ENCODE data around the gene ERO1B.
"Not testable (repeated sequence)": the region's sequence is repeated elsewhere in the genome, so short reads cannot be mapped to it uniquely, and the experiment has no call there.

ERO1B gene

DNA sequence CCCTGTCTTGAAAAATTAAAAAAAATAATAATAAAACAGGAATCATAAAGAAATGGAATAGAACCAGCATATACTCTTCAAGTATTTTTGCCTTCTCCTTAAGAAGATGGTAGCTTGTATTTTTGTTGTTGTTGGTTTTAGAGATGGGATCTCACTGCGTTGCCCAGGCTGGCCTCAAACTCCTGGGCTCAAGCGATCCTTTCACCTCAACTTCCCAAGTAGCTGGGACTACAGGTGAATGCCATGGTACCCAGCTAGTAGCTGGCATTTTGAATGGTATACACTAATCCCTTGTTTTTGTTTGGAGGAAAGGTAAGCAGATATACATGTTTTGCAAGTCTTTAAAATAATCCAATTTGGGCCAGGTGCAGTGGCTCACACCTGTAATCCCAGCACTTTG lies 34.7 kb upstream of the ERO1B start:
- H4K20me1 ChIP-seq (ENCODE audit: insufficient read depth, low read length, poor library complexity, severe bottlenecking): no peaks in the 10 kb centered on the region
- H3K4me1 ChIP-seq (ENCODE audit: insufficient read depth, low read length, poor library complexity, severe bottlenecking): no peaks in the 10 kb centered on the region
- H3K27me3 ChIP-seq (ENCODE audit: insufficient read depth, low read length, poor library complexity, severe bottlenecking): no peaks in the 10 kb centered on the region
- H3K9ac ChIP-seq (ENCODE audit: low read depth, low read length, poor library complexity, severe bottlenecking): no peak overlapping the region
- H3K79me2 ChIP-seq (ENCODE audit: insufficient read depth, low read length): no peaks in the 10 kb centered on the region
- no peaks in the 10 kb centered on the region for H3K9me2 ChIP-seq (replicated peaks; ENCODE audit: low read depth, low read length)
- no peak overlapping the region for H3K4me3 ChIP-seq (ENCODE audit: low read length, poor library complexity, severe bottlenecking)
- no peaks in the 10 kb centered on the region for H3F3A ChIP-seq (ENCODE audit: low read depth)
- H3K36me3 ChIP-seq (ENCODE audit: insufficient read depth, low read length): no peaks in the 10 kb centered on the region
- no peak overlapping the region for H2AFZ ChIP-seq (ENCODE audit: low read length)
- TF ChIP-seq EZH2phosphoT487 (IDR thresholded peaks at IDR 0.05; ENCODE audit: borderline replicate concordance): no peak
- TF ChIP-seq, protein P1, sequence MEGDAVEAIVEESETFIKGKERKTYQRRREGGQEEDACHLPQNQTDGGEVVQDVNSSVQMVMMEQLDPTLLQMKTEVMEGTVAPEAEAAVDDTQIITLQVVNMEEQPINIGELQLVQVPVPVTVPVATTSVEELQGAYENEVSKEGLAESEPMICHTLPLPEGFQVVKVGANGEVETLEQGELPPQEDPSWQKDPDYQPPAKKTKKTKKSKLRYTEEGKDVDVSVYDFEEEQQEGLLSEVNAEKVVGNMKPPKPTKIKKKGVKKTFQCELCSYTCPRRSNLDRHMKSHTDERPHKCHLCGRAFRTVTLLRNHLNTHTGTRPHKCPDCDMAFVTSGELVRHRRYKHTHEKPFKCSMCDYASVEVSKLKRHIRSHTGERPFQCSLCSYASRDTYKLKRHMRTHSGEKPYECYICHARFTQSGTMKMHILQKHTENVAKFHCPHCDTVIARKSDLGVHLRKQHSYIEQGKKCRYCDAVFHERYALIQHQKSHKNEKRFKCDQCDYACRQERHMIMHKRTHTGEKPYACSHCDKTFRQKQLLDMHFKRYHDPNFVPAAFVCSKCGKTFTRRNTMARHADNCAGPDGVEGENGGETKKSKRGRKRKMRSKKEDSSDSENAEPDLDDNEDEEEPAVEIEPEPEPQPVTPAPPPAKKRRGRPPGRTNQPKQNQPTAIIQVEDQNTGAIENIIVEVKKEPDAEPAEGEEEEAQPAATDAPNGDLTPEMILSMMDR (conservative IDR thresholded peaks at IDR 0.05; ENCODE audit: low read length): no peak
- no peak overlapping the region for H3K4me2 ChIP-seq (ENCODE audit: low read depth, low read length, poor library complexity, severe bottlenecking)
- H3K9me3 ChIP-seq (ENCODE audit: insufficient read depth, low read depth, low read length): no peaks in the 10 kb centered on the region

DNA sequence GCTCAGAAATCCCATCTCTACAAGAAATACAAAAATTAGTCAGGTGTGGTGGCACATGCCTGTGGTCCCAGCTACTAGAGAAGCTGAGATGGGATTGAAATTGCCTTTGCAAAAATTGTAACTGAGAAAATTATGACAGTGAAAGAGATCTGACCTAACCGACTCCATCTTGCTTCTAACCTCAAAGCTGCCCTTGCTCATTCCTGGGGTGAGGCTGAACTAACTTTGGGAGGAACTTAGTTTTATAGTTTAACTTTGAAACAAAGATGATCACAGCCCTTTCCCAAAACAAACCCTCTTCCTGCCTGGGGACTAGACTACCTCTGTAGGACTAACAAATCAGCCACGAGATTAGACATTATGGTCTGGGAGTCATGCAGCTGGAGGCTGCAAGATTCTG lies 33.8 kb upstream of the ERO1B start:
- no peaks in the 10 kb centered on the region for H3K27me3 ChIP-seq (ENCODE audit: insufficient read depth, low read length, poor library complexity, severe bottlenecking)
- TF ChIP-seq, protein P1 (conservative IDR thresholded peaks at IDR 0.05; ENCODE audit: low read length): no peak
- no peak for TF ChIP-seq EZH2phosphoT487 (IDR thresholded peaks at IDR 0.05; ENCODE audit: borderline replicate concordance)
- H3F3A ChIP-seq (ENCODE audit: low read depth): no peaks in the 10 kb centered on the region
- H3K4me2 ChIP-seq (ENCODE audit: low read depth, low read length, poor library complexity, severe bottlenecking): no peak overlapping the region
- no peaks in the 10 kb centered on the region for H4K20me1 ChIP-seq (ENCODE audit: insufficient read depth, low read length, poor library complexity, severe bottlenecking)
- H2AFZ ChIP-seq (ENCODE audit: low read length): no peak overlapping the region
- H3K79me2 ChIP-seq (ENCODE audit: insufficient read depth, low read length): no peaks in the 10 kb centered on the region
- H3K4me3 ChIP-seq (ENCODE audit: low read length, poor library complexity, severe bottlenecking): no peak overlapping the region
- H3K9me3 ChIP-seq (ENCODE audit: insufficient read depth, low read depth, low read length): no peaks in the 10 kb centered on the region
- no peak overlapping the region for H3K9ac ChIP-seq (ENCODE audit: low read depth, low read length, poor library complexity, severe bottlenecking)
- no peaks in the 10 kb centered on the region for H3K36me3 ChIP-seq (ENCODE audit: insufficient read depth, low read length)
- no peaks in the 10 kb centered on the region for H3K9me2 ChIP-seq (replicated peaks; ENCODE audit: low read depth, low read length)
- H3K4me1 ChIP-seq (ENCODE audit: insufficient read depth, low read length, poor library complexity, severe bottlenecking): no peaks in the 10 kb centered on the region

DNA sequence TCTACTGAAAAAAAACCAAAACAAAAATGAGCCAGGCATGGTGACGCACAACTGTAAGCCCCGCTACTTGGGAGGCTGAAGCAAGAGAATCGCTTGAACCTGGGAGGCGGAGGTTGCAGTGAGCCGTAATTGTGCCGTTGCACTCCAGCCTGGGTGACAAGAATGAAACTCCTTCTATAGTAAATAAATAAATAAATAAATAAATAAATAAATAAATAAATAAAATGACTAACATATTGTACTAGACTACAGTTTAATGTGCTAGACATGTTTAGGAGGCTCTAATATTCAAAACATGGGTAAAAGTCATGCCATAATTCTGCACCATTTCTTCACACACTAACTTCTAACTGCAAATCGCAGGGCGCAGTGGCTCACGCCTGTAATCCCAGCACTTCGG lies 33.3 kb upstream of the ERO1B start:
- H2AFZ ChIP-seq (ENCODE audit: low read length): no peak overlapping the region
- H3K4me3 ChIP-seq (ENCODE audit: low read length, poor library complexity, severe bottlenecking): no peak overlapping the region
- H3K4me1 ChIP-seq (ENCODE audit: insufficient read depth, low read length, poor library complexity, severe bottlenecking): no peaks in the 10 kb centered on the region

DNA sequence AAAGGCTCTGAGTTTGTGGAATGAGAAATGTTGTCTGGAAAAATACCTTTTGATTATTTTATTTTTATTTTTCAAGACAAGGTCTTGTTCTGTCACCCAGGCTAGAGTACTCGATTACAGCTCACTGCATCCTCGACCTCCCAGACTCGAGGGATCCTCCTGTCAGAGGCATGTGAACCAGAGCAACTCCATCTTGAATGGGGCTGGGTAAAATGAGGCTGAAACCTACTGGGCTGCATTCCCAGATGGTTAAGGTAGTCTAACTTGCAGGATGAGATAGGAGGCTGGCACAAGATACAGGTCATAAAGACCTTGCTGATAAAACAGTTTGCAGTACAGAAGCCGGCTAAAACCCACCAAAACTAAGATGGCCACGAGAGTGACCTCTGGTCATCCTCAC lies 32.3 kb upstream of the ERO1B start:
- not testable (repeated sequence) for H2AFZ ChIP-seq (ENCODE audit: low read length); H3K27me3 ChIP-seq (ENCODE audit: insufficient read depth, low read length, poor library complexity, severe bottlenecking); H4K20me1 ChIP-seq (ENCODE audit: insufficient read depth, low read length, poor library complexity, severe bottlenecking); H3K4me1 ChIP-seq (ENCODE audit: insufficient read depth, low read length, poor library complexity, severe bottlenecking); H3K36me3 ChIP-seq (ENCODE audit: insufficient read depth, low read length); H3K4me3 ChIP-seq (ENCODE audit: low read length, poor library complexity, severe bottlenecking); H3K4me2 ChIP-seq (ENCODE audit: low read depth, low read length, poor library complexity, severe bottlenecking); H3K9me2 ChIP-seq (replicated peaks; ENCODE audit: low read depth, low read length); H3K79me2 ChIP-seq (ENCODE audit: insufficient read depth, low read length); H3F3A ChIP-seq (ENCODE audit: low read depth); H3K9me3 ChIP-seq (ENCODE audit: insufficient read depth, low read depth, low read length); H3K9ac ChIP-seq (ENCODE audit: low read depth, low read length, poor library complexity, severe bottlenecking)

More for the DNA sequence above, 33.3 kb upstream of the ERO1B start:
- no peak overlapping the region for H3K4me2 ChIP-seq (ENCODE audit: low read depth, low read length, poor library complexity, severe bottlenecking)
- no peaks in the 10 kb centered on the region for H3K27me3 ChIP-seq (ENCODE audit: insufficient read depth, low read length, poor library complexity, severe bottlenecking)
- no peak overlapping the region for H3K9ac ChIP-seq (ENCODE audit: low read depth, low read length, poor library complexity, severe bottlenecking)
- no peak for TF ChIP-seq EZH2phosphoT487 (IDR thresholded peaks at IDR 0.05; ENCODE audit: borderline replicate concordance)
- TF ChIP-seq, protein P1 (conservative IDR thresholded peaks at IDR 0.05; ENCODE audit: low read length): no peak
- H3K9me3 ChIP-seq (ENCODE audit: insufficient read depth, low read depth, low read length): no peaks in the 10 kb centered on the region
- no peaks in the 10 kb centered on the region for H3K36me3 ChIP-seq (ENCODE audit: insufficient read depth, low read length)
- H3K9me2 ChIP-seq (replicated peaks; ENCODE audit: low read depth, low read length): no peaks in the 10 kb centered on the region
- no peaks in the 10 kb centered on the region for H3F3A ChIP-seq (ENCODE audit: low read depth)
- no peaks in the 10 kb centered on the region for H4K20me1 ChIP-seq (ENCODE audit: insufficient read depth, low read length, poor library complexity, severe bottlenecking)
- H3K79me2 ChIP-seq (ENCODE audit: insufficient read depth, low read length): no peaks in the 10 kb centered on the region

All from Loucy (cell line).